GM23338 (cell line): ENCODE data around the gene NUP98. TPM values are rescaled to one million over a fixed set of nuclear protein-coding genes. Genes with fewer than 3 reads are reported as not detected.

Experiments
- ATAC-seq: fragments of 200-7000 bp; cut with Tn5 transposase; 3 replicates; pipeline ENCODE4 v1.9.1; 2020
- DNase-seq: peaks from one replicate; pipeline ENCODE4 v3.0.0-alpha.2; 2015; ENCODE audit warnings: low spot score
- H2AFZ ChIP-seq: fragments of 200-600 bp; sonication (generic); 2 replicates; pipeline ENCODE4 v1.8.0; 2016; ENCODE audit warnings: antibody characterized with exemption, mild to moderate bottlenecking, moderate library complexity
- H3F3A ChIP-seq: fragments of 200-600 bp; sonication (generic); replicated peaks from 2 replicates; pipeline ENCODE4 v1.8.0; 2017; ENCODE audit warnings: antibody characterized with exemption, mixed run types, low read depth
- H3K27ac ChIP-seq: fragments of 200-600 bp; sonication (generic); 2 replicates; pipeline ENCODE4 v1.6.1; 2016; ENCODE audit warnings: low read depth
- H3K27me3 ChIP-seq: fragments of 200-600 bp; sonication (generic); 2 replicates; pipeline ENCODE4 v1.8.0; 2016; ENCODE audit warnings: mild to moderate bottlenecking, mixed run types, moderate library complexity; ENCODE audit not compliant: insufficient read depth
- H3K36me3 ChIP-seq: fragments of 200-600 bp; sonication (generic); 2 replicates; pipeline ENCODE4 v1.8.0; 2016; ENCODE audit warnings: mild to moderate bottlenecking; ENCODE audit not compliant: insufficient read depth
- H3K4me1 ChIP-seq: fragments of 200-600 bp; sonication (generic); 2 replicates; pipeline ENCODE4 v1.8.0; 2016; ENCODE audit warnings: mild to moderate bottlenecking, moderate library complexity; ENCODE audit not compliant: insufficient read depth
- H3K4me2 ChIP-seq: fragments of 200-600 bp; sonication (generic); 2 replicates; pipeline ENCODE4 v1.7.1; 2017; ENCODE audit warnings: mixed run types
- H3K4me3 ChIP-seq: fragments of 200-600 bp; sonication (generic); 2 replicates; pipeline ENCODE4 v1.6.1; 2016; ENCODE audit warnings: mixed run types
- H3K79me2 ChIP-seq: fragments of 200-600 bp; sonication (generic); replicated peaks from 2 replicates; pipeline ENCODE4 v1.8.0; 2017; ENCODE audit warnings: mild to moderate bottlenecking; ENCODE audit not compliant: insufficient read depth
- H3K9me2 ChIP-seq: fragments of 200-600 bp; sonication (generic); 2 replicates; pipeline ENCODE4 v1.8.0; 2017; ENCODE audit not compliant: insufficient read depth
- H4K20me1 ChIP-seq: fragments of 200-600 bp; sonication (generic); replicated peaks from 2 replicates; pipeline ENCODE4 v1.8.0; 2017; ENCODE audit warnings: mild to moderate bottlenecking; ENCODE audit not compliant: insufficient read depth
- H3K27ac Mint-ChIP-seq: 2 replicates; pipeline ENCODE4 v1.8.0; 2020; ENCODE audit warnings: inconsistent platforms, mild to moderate bottlenecking, moderate library complexity, mixed read lengths
- H3K27me3 Mint-ChIP-seq: 3 replicates; pipeline ENCODE4 v1.8.0; 2022; ENCODE audit warnings: low read depth, mild to moderate bottlenecking, moderate library complexity, mixed read lengths, inconsistent platforms; ENCODE audit not compliant: insufficient read depth, poor library complexity
- H3K36me3 Mint-ChIP-seq: 3 replicates; pipeline ENCODE4 v1.8.0; 2021; ENCODE audit warnings: low read depth, mild to moderate bottlenecking, inconsistent platforms, moderate library complexity, mixed read lengths
- H3K4me1 Mint-ChIP-seq: 3 replicates; pipeline ENCODE4 v1.8.0; 2020; ENCODE audit warnings: mild to moderate bottlenecking, inconsistent platforms, mixed read lengths
- H3K4me3 Mint-ChIP-seq: 3 replicates; pipeline ENCODE4 v1.8.0; 2021; ENCODE audit warnings: moderate library complexity, mild to moderate bottlenecking, inconsistent platforms, mixed read lengths
- H3K9me3 Mint-ChIP-seq: 3 replicates; pipeline ENCODE4 v1.8.0; 2020; ENCODE audit warnings: moderate library complexity, mild to moderate bottlenecking, inconsistent platforms, mixed read lengths
- CREB1 ChIP-seq: fragments of 250-450 bp; sonication (Bioruptor Pico); IDR thresholded peaks from 2 replicates; pipeline ENCODE4 v1.5.0; 2020; ENCODE audit warnings: low read depth, mild to moderate bottlenecking, moderate library complexity
- EZH2 ChIP-seq: fragments of 200-600 bp; sonication (generic); IDR thresholded peaks from one replicate; pipeline ENCODE4 v1.8.0; 2017; ENCODE audit warnings: antibody characterized with exemption, mild to moderate bottlenecking, low read depth; ENCODE audit not compliant: unreplicated experiment
- EZH2phosphoT487 ChIP-seq: fragments of 200-600 bp; sonication (generic); IDR thresholded peaks from one replicate; pipeline ENCODE4 v1.8.1; 2018; ENCODE audit warnings: antibody characterized with exemption; ENCODE audit not compliant: unreplicated experiment
- JUNB ChIP-seq: IDR thresholded peaks from one replicate; pipeline ENCODE4 v1.6.1; 2016; ENCODE audit warnings: antibody characterized with exemption; ENCODE audit not compliant: unreplicated experiment
- STAT1 ChIP-seq: IDR thresholded peaks from one replicate; pipeline ENCODE4 v1.6.1; 2016; ENCODE audit warnings: antibody characterized with exemption; ENCODE audit not compliant: unreplicated experiment
- ZNF114 ChIP-seq: fragments of 250-450 bp; sonication (Bioruptor Pico); IDR thresholded peaks from 2 replicates; pipeline ENCODE4 v1.5.0; 2020; ENCODE audit warnings: mild to moderate bottlenecking, moderate library complexity
- ZNF331 ChIP-seq: fragments of 250-450 bp; sonication (Bioruptor Pico); IDR thresholded peaks from 2 replicates; pipeline ENCODE4 v1.5.0; 2020; ENCODE audit warnings: low read depth, mild to moderate bottlenecking, moderate library complexity
- ZNF462 ChIP-seq: fragments of 250-450 bp; sonication (Bioruptor Pico); IDR thresholded peaks from 2 replicates; pipeline ENCODE4 v1.5.0; 2020; ENCODE audit warnings: mild to moderate bottlenecking, moderate library complexity
- polyA plus RNA-seq: library from polyadenylated mRNA; unstranded; fragments of >200 nt; fragmentation: Nextera tagmentation; extraction: Ambion mirVana; gene quantifications from 2 replicates; pipeline ENCODE4 v1.2.1, GENCODE V29; 2016
- total RNA-seq: library from RNA; depleted of rRNA; stranded (reverse); fragments of >200 nt; shearing (Covaris generic); gene quantifications from 2 replicates; pipeline ENCODE4 v1.2.3, GENCODE V29; 2014

Gene NUP98
- total and polyA plus RNA-seq, 2 experiments from 2014 or later, result 23.9 to 174 TPM

- no peak overlapping the region for H3K4me3 ChIP-seq
- DNase-seq (no peak), ATAC-seq (no peak; the same call in 1 of the 3 replicates)
- peaks cover 7% of the 10 kb centered on the region; the same call in 1 of the 2 replicates for H3K79me2 ChIP-seq
- Mint-ChIP-seq H3K4me1 (peaks cover 39% of the 10 kb centered on the region), H3K27ac (no peak overlapping the region), H3K27me3 (peaks cover 21% of the 10 kb centered on the region), H3K9me3 (no peaks in the 10 kb centered on the region), H3K4me3 (no peak overlapping the region), H3K36me3 (peaks cover 51% of the 10 kb centered on the region)
- H3K4me1 ChIP-seq, result peaks cover 31% of the 10 kb centered on the region
- H3F3A ChIP-seq, result 0 out of 2 replicates have a peak, but pooled peaks cover 3% of the 10 kb centered on the region
- H3K36me3 ChIP-seq, result no peaks in the 10 kb centered on the region
- H4K20me1 ChIP-seq, result peaks cover 12% of the 10 kb centered on the region
- no peak overlapping the region; the same call in none of the 2 replicates for H3K4me2 ChIP-seq
- TF ChIP-seq ZNF462 (CRISPR knock-in tag) (no peak), ZNF114 (CRISPR knock-in tag) (no peak), ZNF331 (CRISPR knock-in tag) (no peak)
- H2AFZ ChIP-seq, result no peak overlapping the region
- no peaks in the 10 kb centered on the region for H3K9me2 ChIP-seq
- H3K27ac ChIP-seq, result peak overlapping the region; percentile 77; the same call in 1 of the 2 replicates
- no peaks in the 10 kb centered on the region for H3K27me3 ChIP-seq
Observed at GRCh38 chr11:3827434-3828186, 30.3 kb upstream of the NUP98 start.

DNA sequence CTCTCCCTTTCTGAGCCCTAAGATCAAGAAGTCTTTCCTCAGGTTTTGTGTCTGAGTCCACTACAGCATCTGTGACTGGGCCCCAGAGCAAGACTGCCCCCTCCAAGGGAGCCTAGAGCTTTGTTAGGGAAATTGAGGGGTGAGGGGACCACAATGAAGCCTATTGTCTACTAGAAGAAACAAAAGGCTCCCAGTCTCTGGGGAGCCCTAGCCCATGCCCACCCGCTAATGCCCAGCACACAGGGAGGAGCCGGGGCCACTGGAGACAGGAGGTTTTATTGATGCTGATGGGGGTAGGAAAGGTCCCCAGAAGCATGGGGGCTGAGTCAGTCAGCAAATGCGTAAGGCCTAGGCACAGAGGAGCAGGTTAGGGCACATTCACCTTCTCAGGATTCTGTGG is 29.4 kb upstream of the NUP98 start:
- peak overlapping the region; percentile 43 for H3K27ac Mint-ChIP-seq
- peaks cover 21% of the 10 kb centered on the region for H3K27me3 Mint-ChIP-seq
- Histone ChIP-seq H3K27me3 (no peaks in the 10 kb centered on the region), H3K27ac (peak overlapping the region; percentile 77), H3K36me3 (no peaks in the 10 kb centered on the region), H3K4me2 (peak overlapping the region; percentile 65), H4K20me1 (peaks cover 12% of the 10 kb centered on the region), H3K79me2 (0 out of 2 replicates have a peak, but pooled peaks cover 6% of the 10 kb centered on the region), H2AFZ (no peak overlapping the region), H3K9me2 (no peaks in the 10 kb centered on the region), H3K4me3 (peak overlapping the region; percentile 34; the same call in 1 of the 2 replicates), H3K4me1 (peaks cover 31% of the 10 kb centered on the region), H3F3A (0 out of 2 replicates have a peak, but pooled peaks cover 3% of the 10 kb centered on the region)
- DNase-seq, result peak; percentile 60
- ATAC-seq, result peak; percentile 73
- H3K36me3 Mint-ChIP-seq, result peaks cover 51% of the 10 kb centered on the region
- H3K4me1 Mint-ChIP-seq, result peaks cover 39% of the 10 kb centered on the region
- H3K9me3 Mint-ChIP-seq, result no peaks in the 10 kb centered on the region
- H3K4me3 Mint-ChIP-seq, result peak overlapping the region; percentile 22; the same call in 1 of the 3 replicates
- TF ChIP-seq STAT1 (no peak), ZNF114 (CRISPR knock-in tag) (no peak), CREB1 (CRISPR knock-in tag) (no peak), JUNB (no peak), EZH2phosphoT487 (no peak), EZH2 (no peak)
